ENCODE measurements around the gene ZNG1B. TPM values are rescaled to one million over a fixed set of nuclear protein-coding genes. Genes with fewer than 3 reads are reported as not detected.
"Not testable (repeated sequence)": the region's sequence is repeated elsewhere in the genome, so short reads cannot be mapped to it uniquely, and the experiment has no call there.

ZNG1B gene
- total RNA-seq, 5 donors from 2014 or later (not counting 1 experiment from before 2014, with no cell fraction given), result 27.6 to 35.3 (median 33.4) TPM

- POLR2A ChIA-PET; H3K36me3 ChIP-seq (ENCODE audit: control insufficient read depth in 2 of 2, extremely low read depth in 1 of 2, insufficient read depth in 1 of 2, low read length in 1 of 2); H3K36me3 Mint-ChIP-seq; H3K27ac ChIP-seq (ENCODE audit: low read length); H3K27me3 ChIP-seq (replicated peaks in 1 of 2; ENCODE audit: control insufficient read depth in 2 of 2, extremely low read depth in 1 of 2, insufficient read depth in 2 of 2, low read length in 1 of 2); ATAC-seq (replicated peaks in 1 of 4); H3K9me3 Mint-ChIP-seq; H3K4me3 ChIP-seq (ENCODE audit: control insufficient read depth in 1 of 2, extremely low read depth in 1 of 2, low read length in 1 of 2); H3K4me3 Mint-ChIP-seq; H3K4me1 Mint-ChIP-seq; H3K4me1 ChIP-seq (ENCODE audit: control insufficient read depth in 1 of 2, extremely low read depth in 1 of 2, insufficient read depth in 2 of 2, low read length in 2 of 2); DNase-seq; CTCF ChIA-PET; H3K9me3 ChIP-seq; H3K27ac Mint-ChIP-seq: not testable (repeated sequence)
- peaks cover 0 to 15% of the 10 kb centered on the region in 2 donors for H3K27me3 Mint-ChIP-seq
- WGBS (ENCODE audit: insufficient coverage), result no CpG with 5 or more reads among the region's 3 CpGs
Observed at GRCh38 chr2:113411725-113412352, 25.7 kb upstream of the ZNG1B start.

- POLR2A ChIA-PET; H3K4me1 ChIP-seq (ENCODE audit: control insufficient read depth in 1 of 2, extremely low read depth in 1 of 2, insufficient read depth in 2 of 2, low read length in 2 of 2); H3K9me3 ChIP-seq; CTCF ChIA-PET; H3K27me3 Mint-ChIP-seq; H3K27me3 ChIP-seq (replicated peaks in 1 of 2; ENCODE audit: control insufficient read depth in 2 of 2, extremely low read depth in 1 of 2, insufficient read depth in 2 of 2, low read length in 1 of 2); H3K4me3 Mint-ChIP-seq; H3K27ac ChIP-seq (ENCODE audit: low read length); H3K27ac Mint-ChIP-seq; H3K4me1 Mint-ChIP-seq; ATAC-seq (replicated peaks in 1 of 4); H3K9me3 Mint-ChIP-seq; H3K4me3 ChIP-seq (ENCODE audit: control insufficient read depth in 1 of 2, extremely low read depth in 1 of 2, low read length in 1 of 2); DNase-seq; H3K36me3 ChIP-seq (ENCODE audit: control insufficient read depth in 2 of 2, extremely low read depth in 1 of 2, insufficient read depth in 1 of 2, low read length in 1 of 2); H3K36me3 Mint-ChIP-seq: not testable (repeated sequence)
- WGBS (ENCODE audit: insufficient coverage), result no CpG with 5 or more reads among the region's 5 CpGs
Observed at GRCh38 chr2:113412774-113413173, 24.7 kb upstream of the ZNG1B start.

GRCh38 chr2:113431773-113432172 lies 5.7 kb upstream of the ZNG1B start:
- POLR2A ChIA-PET; DNase-seq; H3K27me3 ChIP-seq (replicated peaks in 1 of 2; ENCODE audit: control insufficient read depth in 2 of 2, extremely low read depth in 1 of 2, insufficient read depth in 2 of 2, low read length in 1 of 2); H3K27me3 Mint-ChIP-seq; H3K4me3 ChIP-seq (ENCODE audit: control insufficient read depth in 1 of 2, extremely low read depth in 1 of 2, low read length in 1 of 2); H3K36me3 ChIP-seq (ENCODE audit: control insufficient read depth in 2 of 2, extremely low read depth in 1 of 2, insufficient read depth in 1 of 2, low read length in 1 of 2); CTCF ChIA-PET; H3K27ac Mint-ChIP-seq; H3K4me3 Mint-ChIP-seq; H3K4me1 Mint-ChIP-seq; ATAC-seq (replicated peaks in 1 of 4); H3K9me3 ChIP-seq; H3K9me3 Mint-ChIP-seq; H3K27ac ChIP-seq (ENCODE audit: low read length); H3K4me1 ChIP-seq (ENCODE audit: control insufficient read depth in 1 of 2, extremely low read depth in 1 of 2, insufficient read depth in 2 of 2, low read length in 2 of 2); H3K36me3 Mint-ChIP-seq: not testable (repeated sequence)
- no CpG with 5 or more reads among the region's 1 CpG for whole genome bisulfite sequencing (ENCODE audit: insufficient coverage)

GRCh38 chr2:113433468-113433867 lies 4.0 kb upstream of the ZNG1B start:
- POLR2A ChIA-PET; DNase-seq; H3K4me3 Mint-ChIP-seq; H3K9me3 ChIP-seq; H3K4me1 ChIP-seq (ENCODE audit: control insufficient read depth in 1 of 2, extremely low read depth in 1 of 2, insufficient read depth in 2 of 2, low read length in 2 of 2); H3K4me3 ChIP-seq (ENCODE audit: control insufficient read depth in 1 of 2, extremely low read depth in 1 of 2, low read length in 1 of 2); H3K27ac ChIP-seq (ENCODE audit: low read length); H3K36me3 Mint-ChIP-seq; CTCF ChIA-PET; H3K36me3 ChIP-seq (ENCODE audit: control insufficient read depth in 2 of 2, extremely low read depth in 1 of 2, insufficient read depth in 1 of 2, low read length in 1 of 2); H3K27ac Mint-ChIP-seq; H3K4me1 Mint-ChIP-seq; H3K27me3 ChIP-seq (replicated peaks in 1 of 2; ENCODE audit: control insufficient read depth in 2 of 2, extremely low read depth in 1 of 2, insufficient read depth in 2 of 2, low read length in 1 of 2); H3K27me3 Mint-ChIP-seq; ATAC-seq (replicated peaks in 1 of 4); H3K9me3 Mint-ChIP-seq: not testable (repeated sequence)

- H3K4me1 Mint-ChIP-seq; H3K9me3 Mint-ChIP-seq; H3K9me3 ChIP-seq; H3K27me3 Mint-ChIP-seq; ATAC-seq (replicated peaks in 1 of 4); DNase-seq; H3K4me1 ChIP-seq (ENCODE audit: control insufficient read depth in 1 of 2, extremely low read depth in 1 of 2, insufficient read depth in 2 of 2, low read length in 2 of 2); H3K36me3 Mint-ChIP-seq; H3K27ac Mint-ChIP-seq; H3K4me3 Mint-ChIP-seq; H3K27me3 ChIP-seq (replicated peaks in 1 of 2; ENCODE audit: control insufficient read depth in 2 of 2, extremely low read depth in 1 of 2, insufficient read depth in 2 of 2, low read length in 1 of 2); H3K4me3 ChIP-seq (ENCODE audit: control insufficient read depth in 1 of 2, extremely low read depth in 1 of 2, low read length in 1 of 2); H3K36me3 ChIP-seq (ENCODE audit: control insufficient read depth in 2 of 2, extremely low read depth in 1 of 2, insufficient read depth in 1 of 2, low read length in 1 of 2); CTCF ChIA-PET; H3K27ac ChIP-seq (ENCODE audit: low read length); POLR2A ChIA-PET: not testable (repeated sequence)
Observed at GRCh38 chr2:113465770-113466169, 28.3 kb downstream of the ZNG1B start.

GRCh38 chr2:113476688-113477368 lies 39.3 kb downstream of the ZNG1B start:
- H3K4me3 Mint-ChIP-seq; H3K27ac ChIP-seq (ENCODE audit: low read length): not testable (repeated sequence)

GRCh38 chr2:113496527-113496926 lies 59.0 kb downstream of the ZNG1B start:
- ATAC-seq (replicated peaks in 1 of 4); H3K9me3 Mint-ChIP-seq; H3K4me3 Mint-ChIP-seq; H3K4me3 ChIP-seq (ENCODE audit: control insufficient read depth in 1 of 2, extremely low read depth in 1 of 2, low read length in 1 of 2); H3K36me3 ChIP-seq (ENCODE audit: control insufficient read depth in 2 of 2, extremely low read depth in 1 of 2, insufficient read depth in 1 of 2, low read length in 1 of 2); DNase-seq; H3K36me3 Mint-ChIP-seq; H3K27ac Mint-ChIP-seq; CTCF ChIA-PET; H3K27me3 Mint-ChIP-seq; H3K27ac ChIP-seq (ENCODE audit: low read length); H3K9me3 ChIP-seq; POLR2A ChIA-PET: not testable (repeated sequence)
- peaks cover 0 to 14% of the 10 kb centered on the region in 2 experiments for H3K27me3 ChIP-seq (replicated peaks in 1 of 2; ENCODE audit: control insufficient read depth in 2 of 2, extremely low read depth in 1 of 2, insufficient read depth in 2 of 2, low read length in 1 of 2)
- WGBS (ENCODE audit: insufficient coverage), result no CpG with 5 or more reads among the region's 13 CpGs
- H3K4me1 ChIP-seq (ENCODE audit: control insufficient read depth in 1 of 2, extremely low read depth in 1 of 2, insufficient read depth in 2 of 2, low read length in 2 of 2), result peaks cover 4 to 16% of the 10 kb centered on the region in 2 experiments
- peaks cover 0 to 11% (median 6%) of the 10 kb centered on the region in 3 donors for H3K4me1 Mint-ChIP-seq

More at GRCh38 chr2:113476688-113477368, 39.3 kb downstream of the ZNG1B start:
- H3K9me3 Mint-ChIP-seq; ATAC-seq (replicated peaks in 1 of 4); H3K27me3 Mint-ChIP-seq; H3K9me3 ChIP-seq; POLR2A ChIA-PET; H3K36me3 ChIP-seq (ENCODE audit: control insufficient read depth in 2 of 2, extremely low read depth in 1 of 2, insufficient read depth in 1 of 2, low read length in 1 of 2); DNase-seq; CTCF ChIA-PET; H3K4me1 Mint-ChIP-seq; H3K4me1 ChIP-seq (ENCODE audit: control insufficient read depth in 1 of 2, extremely low read depth in 1 of 2, insufficient read depth in 2 of 2, low read length in 2 of 2); H3K4me3 ChIP-seq (ENCODE audit: control insufficient read depth in 1 of 2, extremely low read depth in 1 of 2, low read length in 1 of 2); H3K36me3 Mint-ChIP-seq; H3K27me3 ChIP-seq (replicated peaks in 1 of 2; ENCODE audit: control insufficient read depth in 2 of 2, extremely low read depth in 1 of 2, insufficient read depth in 2 of 2, low read length in 1 of 2): not testable (repeated sequence)
- 100% methylated on average over 3 of the region's 24 CpGs for WGBS (ENCODE audit: insufficient coverage)
- peak overlapping the region in 1 of 2 donors; percentile 19 for H3K27ac Mint-ChIP-seq
